ENCODE measurements around the gene TOP3B.

DNA sequence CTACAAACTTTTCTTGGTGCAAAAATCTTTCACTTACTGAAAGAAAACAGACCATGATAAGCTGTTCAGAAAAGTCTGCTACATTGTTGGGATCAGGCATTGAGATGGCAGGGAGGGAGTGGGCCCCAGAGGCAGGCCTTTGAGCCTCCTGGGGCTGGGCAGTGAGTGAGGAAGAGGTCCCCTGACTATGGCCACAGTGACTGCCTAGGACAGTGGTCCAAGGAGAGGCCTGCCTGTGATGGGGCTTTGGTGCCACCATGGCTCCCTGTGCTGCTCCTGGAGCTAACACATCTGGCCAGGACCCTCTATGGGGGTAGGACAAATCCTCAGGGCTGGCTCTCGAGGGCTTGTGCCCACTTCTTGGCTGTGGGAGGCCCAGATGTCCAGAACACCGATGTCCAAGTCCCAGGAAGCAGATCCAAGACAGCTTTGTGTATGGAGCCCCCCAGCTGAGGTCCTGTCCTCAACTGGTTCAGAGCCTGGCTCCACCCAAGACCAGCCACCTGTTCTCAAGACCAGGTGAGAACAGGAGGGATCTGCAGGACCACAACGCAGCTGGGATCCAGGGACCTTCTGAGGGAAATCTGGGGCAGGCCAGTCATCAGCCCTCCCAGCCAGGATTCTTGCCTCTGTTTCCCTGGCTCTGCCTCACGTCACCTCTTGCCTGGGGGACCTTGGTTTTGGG, 66.8 kb downstream of the TOP3B start:
- TF ChIP-seq, protein P1, sequence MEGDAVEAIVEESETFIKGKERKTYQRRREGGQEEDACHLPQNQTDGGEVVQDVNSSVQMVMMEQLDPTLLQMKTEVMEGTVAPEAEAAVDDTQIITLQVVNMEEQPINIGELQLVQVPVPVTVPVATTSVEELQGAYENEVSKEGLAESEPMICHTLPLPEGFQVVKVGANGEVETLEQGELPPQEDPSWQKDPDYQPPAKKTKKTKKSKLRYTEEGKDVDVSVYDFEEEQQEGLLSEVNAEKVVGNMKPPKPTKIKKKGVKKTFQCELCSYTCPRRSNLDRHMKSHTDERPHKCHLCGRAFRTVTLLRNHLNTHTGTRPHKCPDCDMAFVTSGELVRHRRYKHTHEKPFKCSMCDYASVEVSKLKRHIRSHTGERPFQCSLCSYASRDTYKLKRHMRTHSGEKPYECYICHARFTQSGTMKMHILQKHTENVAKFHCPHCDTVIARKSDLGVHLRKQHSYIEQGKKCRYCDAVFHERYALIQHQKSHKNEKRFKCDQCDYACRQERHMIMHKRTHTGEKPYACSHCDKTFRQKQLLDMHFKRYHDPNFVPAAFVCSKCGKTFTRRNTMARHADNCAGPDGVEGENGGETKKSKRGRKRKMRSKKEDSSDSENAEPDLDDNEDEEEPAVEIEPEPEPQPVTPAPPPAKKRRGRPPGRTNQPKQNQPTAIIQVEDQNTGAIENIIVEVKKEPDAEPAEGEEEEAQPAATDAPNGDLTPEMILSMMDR (conservative IDR thresholded peaks at IDR 0.05; ENCODE audit: low read depth in 2 of 2), result no peak
- TF ChIP-seq EZH2 (IDR thresholded peaks at IDR 0.05; ENCODE audit: low read depth, unreplicated experiment) (no peak), POLR2AphosphoS5 (IDR thresholded peaks at IDR 0.05; ENCODE audit: low read depth) (no peak), JUNB (IDR thresholded peaks at IDR 0.05; ENCODE audit: unreplicated experiment) (no peak), CREB1 (CRISPR knock-in tag; IDR thresholded peaks at IDR 0.05; ENCODE audit: low read depth) (no peak), NANOG (IDR thresholded peaks at IDR 0.05; ENCODE audit: borderline replicate concordance) (no peak), ZNF331 (CRISPR knock-in tag; IDR thresholded peaks at IDR 0.05; ENCODE audit: low read depth) (no peak)
- TF ChIP-seq, protein P2, sequence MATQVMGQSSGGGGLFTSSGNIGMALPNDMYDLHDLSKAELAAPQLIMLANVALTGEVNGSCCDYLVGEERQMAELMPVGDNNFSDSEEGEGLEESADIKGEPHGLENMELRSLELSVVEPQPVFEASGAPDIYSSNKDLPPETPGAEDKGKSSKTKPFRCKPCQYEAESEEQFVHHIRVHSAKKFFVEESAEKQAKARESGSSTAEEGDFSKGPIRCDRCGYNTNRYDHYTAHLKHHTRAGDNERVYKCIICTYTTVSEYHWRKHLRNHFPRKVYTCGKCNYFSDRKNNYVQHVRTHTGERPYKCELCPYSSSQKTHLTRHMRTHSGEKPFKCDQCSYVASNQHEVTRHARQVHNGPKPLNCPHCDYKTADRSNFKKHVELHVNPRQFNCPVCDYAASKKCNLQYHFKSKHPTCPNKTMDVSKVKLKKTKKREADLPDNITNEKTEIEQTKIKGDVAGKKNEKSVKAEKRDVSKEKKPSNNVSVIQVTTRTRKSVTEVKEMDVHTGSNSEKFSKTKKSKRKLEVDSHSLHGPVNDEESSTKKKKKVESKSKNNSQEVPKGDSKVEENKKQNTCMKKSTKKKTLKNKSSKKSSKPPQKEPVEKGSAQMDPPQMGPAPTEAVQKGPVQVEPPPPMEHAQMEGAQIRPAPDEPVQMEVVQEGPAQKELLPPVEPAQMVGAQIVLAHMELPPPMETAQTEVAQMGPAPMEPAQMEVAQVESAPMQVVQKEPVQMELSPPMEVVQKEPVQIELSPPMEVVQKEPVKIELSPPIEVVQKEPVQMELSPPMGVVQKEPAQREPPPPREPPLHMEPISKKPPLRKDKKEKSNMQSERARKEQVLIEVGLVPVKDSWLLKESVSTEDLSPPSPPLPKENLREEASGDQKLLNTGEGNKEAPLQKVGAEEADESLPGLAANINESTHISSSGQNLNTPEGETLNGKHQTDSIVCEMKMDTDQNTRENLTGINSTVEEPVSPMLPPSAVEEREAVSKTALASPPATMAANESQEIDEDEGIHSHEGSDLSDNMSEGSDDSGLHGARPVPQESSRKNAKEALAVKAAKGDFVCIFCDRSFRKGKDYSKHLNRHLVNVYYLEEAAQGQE (IDR thresholded peaks at IDR 0.05; ENCODE audit: unreplicated experiment), result no peak

Measured in GM23338 (cell line).